Natural killer cell (primary cell): ENCODE measurements around the gene YWHAE. TPM values are rescaled to one million over a fixed set of nuclear protein-coding genes. Genes with fewer than 3 reads are reported as not detected.

Experiments used
- ATAC-seq, 3 donors: fragments of 150-1000 bp in 2 of 3; fragments of 200-7000 bp in 1 of 3; cut with Tn5 transposase; 1 replicate in 1 of 3; 2 replicates in 2 of 3; pipeline ENCODE4 v1.10.0; 2021; ENCODE audit warnings: mild to moderate bottlenecking in 2 of 3, moderate library complexity in 2 of 3
- DNase-seq, 2 donors: peaks; one replicate each; pipeline versions ENCODE4 v3.0.0 to v3.0.0-alpha.2; 2013 to 2021; ENCODE audit warnings: mixed read lengths in 1 of 2
- H3K27ac ChIP-seq: one replicate; pipeline ENCODE4 v1.5.1; 2013; ENCODE audit warnings: mild to moderate bottlenecking, low read length
- H3K27me3 ChIP-seq: one replicate; pipeline ENCODE4 v1.6.1; 2013; ENCODE audit warnings: low read length; ENCODE audit not compliant: control insufficient read depth, insufficient read depth
- H3K36me3 ChIP-seq: one replicate; pipeline ENCODE4 v1.6.1; 2013; ENCODE audit warnings: low read length; ENCODE audit not compliant: control insufficient read depth, insufficient read depth
- H3K4me1 ChIP-seq: one replicate; pipeline ENCODE4 v1.6.1; 2013; ENCODE audit warnings: low read length; ENCODE audit not compliant: control insufficient read depth, insufficient read depth
- H3K4me3 ChIP-seq: one replicate; pipeline ENCODE4 v1.5.1; 2013; ENCODE audit warnings: low read length
- H3K9me3 ChIP-seq: one replicate; pipeline ENCODE4 v1.6.1; 2013; ENCODE audit warnings: low read length; ENCODE audit not compliant: control insufficient read depth, insufficient read depth
- H3K27ac Mint-ChIP-seq, 2 donors: one replicate each; pipeline ENCODE4 v1.8.0; 2022; ENCODE audit warnings: mild to moderate bottlenecking in 2 of 2, mixed read lengths in 2 of 2, moderate library complexity in 1 of 2
- H3K27me3 Mint-ChIP-seq, 2 donors: one replicate each; pipeline ENCODE4 v1.8.0; 2022; ENCODE audit warnings: low read depth in 2 of 2, mixed read lengths in 2 of 2
- H3K36me3 Mint-ChIP-seq: one replicate; pipeline ENCODE4 v1.8.0; 2022; ENCODE audit warnings: mixed read lengths
- H3K4me1 Mint-ChIP-seq, 2 donors: one replicate each; pipeline ENCODE4 v1.8.0; 2022; ENCODE audit warnings: mixed read lengths in 2 of 2
- H3K4me3 Mint-ChIP-seq: one replicate; pipeline ENCODE4 v1.8.0; 2022; ENCODE audit warnings: mild to moderate bottlenecking, moderate library complexity, mixed read lengths
- H3K9me3 Mint-ChIP-seq, 2 donors: one replicate each; pipeline ENCODE4 v1.8.0; 2022; ENCODE audit warnings: mixed read lengths in 2 of 2
- CTCF ChIP-seq: fragments of 200-600 bp; IDR thresholded peaks from one replicate; pipeline ENCODE4 v1.8.0; 2022; ENCODE audit warnings: antibody characterized with exemption
- WGBS: methylation state at CpG from one replicate; pipeline ENCODE4 v1.1.7; 2013; ENCODE audit warnings: missing lambda C conversion rate; ENCODE audit not compliant: insufficient coverage; 5-methylcytosine and 5-hydroxymethylcytosine counted together
- intact Hi-C: fragments of 100-400 bp; cut with micrococcal nuclease; formaldehyde crosslinking; loops from one replicate; pipeline ENCODE4 v1.14.2; 2022
- total RNA-seq, 4 donors: library from RNA; stranded (reverse); fragments of 120-200 nt in 1 of 4; gene quantifications; one replicate each; pipeline versions ENCODE4 v1.2.3 to v1.2.4, GENCODE V29; 2013 to 2022

Gene YWHAE
- total RNA-seq, 3 donors from 2014 or later (not counting 1 experiment from before 2014, with no cell fraction given) = 116 to 134 (median 132) TPM

GRCh38 chr17:1372618-1373017 is 27.4 kb downstream of the YWHAE start:
- TF ChIP-seq CTCF = no peak

GRCh38 chr17:1371893-1372590 is 28.0 kb downstream of the YWHAE start:
- 91% methylated on average over 17 of the region's 17 CpGs for WGBS
- ATAC-seq = no peak
- Histone ChIP-seq H3K27me3 (no peaks in the 10 kb centered on the region), H3K4me1 (peaks cover 53% of the 10 kb centered on the region), H3K27ac (no peak overlapping the region), H3K4me3 (no peak overlapping the region), H3K9me3 (no peaks in the 10 kb centered on the region), H3K36me3 (peaks cover 6% of the 10 kb centered on the region)
- Mint-ChIP-seq H3K9me3 (no peaks in the 10 kb centered on the region), H3K36me3 (no peaks in the 10 kb centered on the region), H3K4me1 (peaks cover 66 to 74% of the 10 kb centered on the region in 2 donors), H3K27ac (no peak overlapping the region), H3K27me3 (no peaks in the 10 kb centered on the region), H3K4me3 (peak overlapping the region; percentile 6)
- TF ChIP-seq CTCF = no peak
- no peak for DNase-seq
- intact Hi-C loops = no loop called here

More at GRCh38 chr17:1372618-1373017, 27.4 kb downstream of the YWHAE start:
- no peak overlapping the region for H3K27ac ChIP-seq
- peaks cover 58% of the 10 kb centered on the region for H3K4me1 ChIP-seq
- H3K9me3 ChIP-seq = no peaks in the 10 kb centered on the region
- H3K36me3 ChIP-seq = peaks cover 6% of the 10 kb centered on the region
- H3K27me3 ChIP-seq = no peaks in the 10 kb centered on the region
- Mint-ChIP-seq H3K27ac (no peak overlapping the region), H3K9me3 (no peaks in the 10 kb centered on the region), H3K36me3 (no peaks in the 10 kb centered on the region), H3K4me1 (peaks cover 66 to 74% of the 10 kb centered on the region in 2 donors), H3K27me3 (no peaks in the 10 kb centered on the region), H3K4me3 (peak overlapping the region; percentile 6)
- ATAC-seq = no peak
- DNase-seq = no peak
- 90% methylated on average over 7 of the region's 7 CpGs for WGBS
- no peak overlapping the region for H3K4me3 ChIP-seq
- intact Hi-C loops = no loop called here

- peaks cover 45 to 59% of the 10 kb centered on the region in 2 donors for H3K4me1 Mint-ChIP-seq
- no peak overlapping the region for H3K27ac ChIP-seq
Observed at GRCh38 chr17:1368588-1368987, 31.4 kb downstream of the YWHAE start.

More at GRCh38 chr17:1368588-1368987, 31.4 kb downstream of the YWHAE start:
- Mint-ChIP-seq H3K4me3 (no peak overlapping the region), H3K27me3 (no peaks in the 10 kb centered on the region), H3K9me3 (no peaks in the 10 kb centered on the region), H3K36me3 (peaks cover 7% of the 10 kb centered on the region), H3K27ac (peak overlapping the region in 1 of 2 donors; percentile 26)
- Histone ChIP-seq H3K4me3 (no peak overlapping the region), H3K4me1 (peaks cover 32% of the 10 kb centered on the region), H3K36me3 (peaks cover 15% of the 10 kb centered on the region), H3K27me3 (no peaks in the 10 kb centered on the region), H3K9me3 (no peaks in the 10 kb centered on the region)
- intact Hi-C loops = loop anchor here (5.0 kb wide), 1 partner anchor 264 kb away; no protein-coding TSS in a partner anchor
- no peak for ATAC-seq
- DNase-seq = no peak
- 82% methylated on average over 3 of the region's 4 CpGs for WGBS
- TF ChIP-seq CTCF = no peak
